HUES6 (cell line): ENCODE results near the gene PLXNA4.

Experiments
- H3K27ac ChIP-seq: 2 replicates; pipeline ENCODE4 v1.7.0; 2013; ENCODE audit warnings: low read depth, mild to moderate bottlenecking, low read length, inconsistent platforms
- H3K27me3 ChIP-seq: 2 replicates; pipeline ENCODE4 v1.6.1; 2013; ENCODE audit warnings: low read length; ENCODE audit not compliant: control insufficient read depth, insufficient read depth
- H3K36me3 ChIP-seq: 2 replicates; pipeline ENCODE4 v1.6.1; 2013; ENCODE audit warnings: low read length; ENCODE audit not compliant: control insufficient read depth, insufficient read depth
- H3K4me1 ChIP-seq: 2 replicates; pipeline ENCODE4 v1.6.1; 2013; ENCODE audit warnings: low read length; ENCODE audit not compliant: control insufficient read depth, insufficient read depth
- H3K4me3 ChIP-seq: 2 replicates; pipeline ENCODE4 v1.5.1; 2013; ENCODE audit warnings: low read depth, low read length
- H3K9ac ChIP-seq: one replicate; pipeline ENCODE4 v1.6.1; 2013; ENCODE audit warnings: mild to moderate bottlenecking, low read length
- H3K9me3 ChIP-seq: 2 replicates; pipeline ENCODE4 v1.6.1; 2013; ENCODE audit warnings: low read depth, low read length; ENCODE audit not compliant: control insufficient read depth, insufficient read depth

The PLXNA4 gene

GRCh38 chr7:132216847-132217525 lies 359.3 kb downstream of the PLXNA4 start:
- no peaks in the 10 kb centered on the region for H3K27me3 ChIP-seq
- H3K4me3 ChIP-seq, result no peak overlapping the region
- peaks cover 28% of the 10 kb centered on the region for H3K4me1 ChIP-seq
- no peaks in the 10 kb centered on the region for H3K36me3 ChIP-seq
- no peaks in the 10 kb centered on the region for H3K9me3 ChIP-seq
- H3K9ac ChIP-seq, result no peak overlapping the region
- H3K27ac ChIP-seq, result no peak overlapping the region

GRCh38 chr7:132214452-132214851 lies 361.8 kb downstream of the PLXNA4 start:
- peaks cover 28% of the 10 kb centered on the region for H3K4me1 ChIP-seq
- H3K9me3 ChIP-seq, result no peaks in the 10 kb centered on the region
- H3K27me3 ChIP-seq, result no peaks in the 10 kb centered on the region
- no peak overlapping the region for H3K4me3 ChIP-seq
- H3K27ac ChIP-seq, result no peak overlapping the region
- H3K9ac ChIP-seq, result no peak overlapping the region
- no peaks in the 10 kb centered on the region for H3K36me3 ChIP-seq

DNA sequence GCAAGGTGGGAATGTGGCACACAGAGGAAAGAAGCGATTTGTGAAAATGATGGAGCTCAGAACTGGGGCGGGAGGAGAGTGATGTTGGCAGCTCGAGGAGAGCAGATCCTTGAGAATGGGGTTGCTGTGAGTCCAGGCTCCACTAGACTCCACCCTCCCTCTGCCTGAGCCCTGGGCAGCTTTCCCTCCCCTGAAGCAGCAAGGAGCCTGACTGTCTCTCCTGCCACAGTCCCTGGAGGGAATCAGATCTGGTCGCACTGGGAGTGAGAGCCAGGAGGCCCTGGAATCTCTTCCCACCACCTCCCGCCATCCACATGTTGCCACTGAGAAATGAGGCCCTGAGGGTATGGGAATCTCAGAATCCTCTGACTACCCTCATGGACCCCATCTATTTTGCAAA lies 362.7 kb downstream of the PLXNA4 start:
- H3K27ac ChIP-seq, result no peak overlapping the region
- no peak overlapping the region for H3K9ac ChIP-seq
- no peaks in the 10 kb centered on the region for H3K36me3 ChIP-seq
- no peak overlapping the region for H3K4me3 ChIP-seq
- H3K4me1 ChIP-seq, result peaks cover 28% of the 10 kb centered on the region
- H3K9me3 ChIP-seq, result no peaks in the 10 kb centered on the region
- no peaks in the 10 kb centered on the region for H3K27me3 ChIP-seq

GRCh38 chr7:132211971-132212370 lies 364.3 kb downstream of the PLXNA4 start:
- Histone ChIP-seq H3K36me3 (no peaks in the 10 kb centered on the region), H3K27me3 (no peaks in the 10 kb centered on the region), H3K27ac (no peak overlapping the region), H3K9ac (no peak overlapping the region), H3K9me3 (no peaks in the 10 kb centered on the region), H3K4me1 (peaks cover 16% of the 10 kb centered on the region; the same call in 1 of the 2 replicates), H3K4me3 (no peak overlapping the region)

- Histone ChIP-seq H3K4me3 (no peak overlapping the region), H3K9ac (no peak overlapping the region), H3K27me3 (no peaks in the 10 kb centered on the region), H3K27ac (no peak overlapping the region), H3K36me3 (no peaks in the 10 kb centered on the region), H3K4me1 (peaks cover 19% of the 10 kb centered on the region; the same call in 1 of the 2 replicates), H3K9me3 (no peaks in the 10 kb centered on the region)
These were observed 365.4 kb downstream of the PLXNA4 start for GRCh38 chr7:132210821-132211220.

GRCh38 chr7:132207782-132208181 lies 368.5 kb downstream of the PLXNA4 start:
- Histone ChIP-seq H3K4me1 (peaks cover 10% of the 10 kb centered on the region), H3K9ac (no peak overlapping the region), H3K4me3 (no peak overlapping the region), H3K9me3 (no peaks in the 10 kb centered on the region), H3K36me3 (no peaks in the 10 kb centered on the region), H3K27ac (no peak overlapping the region), H3K27me3 (no peaks in the 10 kb centered on the region)

- Histone ChIP-seq H3K4me3 (no peak overlapping the region), H3K36me3 (no peaks in the 10 kb centered on the region), H3K9ac (no peak overlapping the region), H3K4me1 (peaks cover 11% of the 10 kb centered on the region), H3K9me3 (no peaks in the 10 kb centered on the region), H3K27ac (no peak overlapping the region), H3K27me3 (no peaks in the 10 kb centered on the region)
These were observed 369.1 kb downstream of the PLXNA4 start for GRCh38 chr7:132207211-132207610.

GRCh38 chr7:132206594-132206993 lies 369.7 kb downstream of the PLXNA4 start:
- peaks cover 11% of the 10 kb centered on the region for H3K4me1 ChIP-seq
- no peaks in the 10 kb centered on the region for H3K27me3 ChIP-seq
- H3K4me3 ChIP-seq, result no peak overlapping the region
- no peak overlapping the region for H3K9ac ChIP-seq
- H3K36me3 ChIP-seq, result no peaks in the 10 kb centered on the region
- H3K27ac ChIP-seq, result no peak overlapping the region
- H3K9me3 ChIP-seq, result no peaks in the 10 kb centered on the region

- Histone ChIP-seq H3K9me3 (no peaks in the 10 kb centered on the region), H3K27me3 (no peaks in the 10 kb centered on the region), H3K36me3 (no peaks in the 10 kb centered on the region), H3K4me1 (peaks cover 11% of the 10 kb centered on the region), H3K9ac (no peak overlapping the region), H3K4me3 (no peak overlapping the region), H3K27ac (no peak overlapping the region)
These were observed 370.8 kb downstream of the PLXNA4 start for GRCh38 chr7:132205509-132205908.

- no peaks in the 10 kb centered on the region for H3K9me3 ChIP-seq
- no peak overlapping the region for H3K4me3 ChIP-seq
- H3K27me3 ChIP-seq, result no peaks in the 10 kb centered on the region
- no peak overlapping the region for H3K9ac ChIP-seq
- no peak overlapping the region for H3K27ac ChIP-seq
- H3K4me1 ChIP-seq, result peaks cover 11% of the 10 kb centered on the region
- no peaks in the 10 kb centered on the region for H3K36me3 ChIP-seq
These were observed 373.2 kb downstream of the PLXNA4 start for GRCh38 chr7:132203021-132203420.

GRCh38 chr7:132202541-132202940 lies 373.7 kb downstream of the PLXNA4 start:
- Histone ChIP-seq H3K36me3 (no peaks in the 10 kb centered on the region), H3K27me3 (no peaks in the 10 kb centered on the region), H3K4me3 (no peak overlapping the region), H3K27ac (no peak overlapping the region), H3K4me1 (peaks cover 11% of the 10 kb centered on the region), H3K9me3 (no peaks in the 10 kb centered on the region), H3K9ac (no peak overlapping the region)
